HG03565 (cell line): ENCODE measurements around the gene MICU2.
"Not testable (repeated sequence)": the region's sequence is repeated elsewhere in the genome, so short reads cannot be mapped to it uniquely, and the experiment has no call there.

Experiments
- ATAC-seq: cut with Tn5 transposase; IDR thresholded peaks from one replicate; pipeline ENCODE4 v1.9.1; 2021; ENCODE audit warnings: mild to moderate bottlenecking, moderate library complexity; ENCODE audit not compliant: unreplicated experiment

MICU2 gene

GRCh38 chr13:21594715-21595545 lies 9.0 kb downstream of the MICU2 start:
- peak; percentile 35 for ATAC-seq

- not testable (repeated sequence) for ATAC-seq
These were observed 13.1 kb downstream of the MICU2 start for GRCh38 chr13:21590665-21591456.

- no peak for ATAC-seq
These were observed 13.7 kb downstream of the MICU2 start for GRCh38 chr13:21590231-21590630.

- ATAC-seq: not testable (repeated sequence)
These were observed 14.5 kb downstream of the MICU2 start for GRCh38 chr13:21589510-21589909.

GRCh38 chr13:21588411-21588810 lies 15.6 kb downstream of the MICU2 start:
- ATAC-seq: not testable (repeated sequence)

GRCh38 chr13:21584973-21585592 lies 18.9 kb downstream of the MICU2 start:
- no peak for ATAC-seq

GRCh38 chr13:21583478-21583877 lies 20.5 kb downstream of the MICU2 start:
- no peak for ATAC-seq

GRCh38 chr13:21580736-21581135 lies 23.2 kb downstream of the MICU2 start:
- ATAC-seq: no peak

GRCh38 chr13:21579754-21580316 lies 24.1 kb downstream of the MICU2 start:
- ATAC-seq: peak; percentile 54

- no peak for ATAC-seq
These were observed 25.2 kb downstream of the MICU2 start for GRCh38 chr13:21578748-21579147.

- ATAC-seq: no peak
These were observed 27.5 kb downstream of the MICU2 start for GRCh38 chr13:21576426-21576825.

GRCh38 chr13:21573920-21574712 lies 29.9 kb downstream of the MICU2 start:
- no peak for ATAC-seq

- no peak for ATAC-seq
These were observed 34.3 kb downstream of the MICU2 start for GRCh38 chr13:21569686-21570085.

- ATAC-seq: no peak
These were observed 35.1 kb downstream of the MICU2 start for GRCh38 chr13:21568854-21569253.

- ATAC-seq: peak; percentile 62
These were observed 36.3 kb downstream of the MICU2 start for GRCh38 chr13:21567714-21568113.

GRCh38 chr13:21557995-21558394 lies 46.0 kb downstream of the MICU2 start:
- no peak for ATAC-seq

- ATAC-seq: no peak
These were observed 47.9 kb downstream of the MICU2 start for GRCh38 chr13:21556051-21556450.

GRCh38 chr13:21553261-21553660 lies 50.7 kb downstream of the MICU2 start:
- ATAC-seq: not testable (repeated sequence)

GRCh38 chr13:21550918-21551317 lies 53.1 kb downstream of the MICU2 start:
- no peak for ATAC-seq

GRCh38 chr13:21549633-21550032 lies 54.3 kb downstream of the MICU2 start:
- ATAC-seq: no peak
